Nucleus accumbens (tissue), 56 donors: ENCODE measurements around the gene FAM228B.
"Not testable (repeated sequence)": the region's sequence is repeated elsewhere in the genome, so short reads cannot be mapped to it uniquely, and the experiment has no call there.

Experiments
- DNase-seq, 56 donors: peaks; one replicate each; lab custom pipeline; 2025; lab: John Stamatoyannopoulos, UW

The FAM228B gene

GRCh38 chr2:24100732-24101131, 22.5 kb upstream of the FAM228B start:
- DNase-seq: not testable (repeated sequence)

GRCh38 chr2:24101992-24102391, 21.3 kb upstream of the FAM228B start:
- no peak for DNase-seq

- no peak for DNase-seq
These were observed 20.6 kb upstream of the FAM228B start for GRCh38 chr2:24102677-24103076.

- no peak for DNase-seq
These were observed 19.1 kb upstream of the FAM228B start for GRCh38 chr2:24104110-24104650.

GRCh38 chr2:24104906-24105305, 18.4 kb upstream of the FAM228B start:
- DNase-seq: no peak

- no peak for DNase-seq
These were observed 17.5 kb upstream of the FAM228B start for GRCh38 chr2:24105816-24106215.

GRCh38 chr2:24106786-24107185, 16.5 kb upstream of the FAM228B start:
- no peak for DNase-seq

GRCh38 chr2:24107336-24107735, 15.9 kb upstream of the FAM228B start:
- DNase-seq: no peak

- not testable (repeated sequence) for DNase-seq
These were observed 13.8 kb upstream of the FAM228B start for GRCh38 chr2:24109431-24109830.

- no peak for DNase-seq
These were observed 12.5 kb upstream of the FAM228B start for GRCh38 chr2:24110660-24111303.

GRCh38 chr2:24111407-24111901, 11.8 kb upstream of the FAM228B start:
- DNase-seq: no peak

GRCh38 chr2:24115057-24115456, 8.2 kb upstream of the FAM228B start:
- DNase-seq: no peak

GRCh38 chr2:24117902-24118301, 5.4 kb upstream of the FAM228B start:
- no peak for DNase-seq

GRCh38 chr2:24121066-24121465, 2.2 kb upstream of the FAM228B start:
- no peak for DNase-seq

GRCh38 chr2:24121469-24121868, 1.8 kb upstream of the FAM228B start:
- DNase-seq: no peak

- peak in 1 of 56 donors; percentile 32 for DNase-seq
These were observed 689 bp upstream of the FAM228B start for GRCh38 chr2:24122366-24123194.

- DNase-seq: peak in 8 of 56 donors; percentile 45 to 75 (median 66)
These were observed 782 bp downstream of the FAM228B start for GRCh38 chr2:24123922-24124580.

- DNase-seq: no peak
These were observed 2.7 kb downstream of the FAM228B start for GRCh38 chr2:24125956-24126355.

- no peak for DNase-seq
These were observed 9.3 kb downstream of the FAM228B start for GRCh38 chr2:24132543-24132942.

- not testable (repeated sequence) for DNase-seq
These were observed 17.0 kb downstream of the FAM228B start for GRCh38 chr2:24140305-24140704.

- no peak for DNase-seq
These were observed 24.1 kb downstream of the FAM228B start for GRCh38 chr2:24147364-24147763.
